GM12878 (cell line): ENCODE data around the gene DLX6. TPM values are rescaled to one million over a fixed set of nuclear protein-coding genes. Genes with fewer than 3 reads are reported as not detected.

ENCODE experiments used
- ATAC-seq: fragments of 200-7000 bp; cut with Tn5 transposase; 3 replicates; pipeline ENCODE4 v1.9.1; 2020; ENCODE audit warnings: mild to moderate bottlenecking, moderate library complexity
- BruUV-seq: library from RNA; stranded (reverse); fragments of 400-500 nt; replicated peaks from 2 replicates; lab custom pipeline; 2021; lab: Mats Ljungman, UMichigan
- CTCF ChIA-PET: fragments of 300-600 bp; sonication (Branson Sonifier 250); formaldehyde crosslinking; extraction: SDS; loops from one replicate; lab custom pipeline; 2021; ENCODE audit warnings: inconsistent platforms; lab: Yijun Ruan, JAX
- POLR2A ChIA-PET: fragments of 350-600 bp; formaldehyde crosslinking; extraction: SDS; loops from one replicate; lab custom pipeline; 2021; ENCODE audit warnings: inconsistent platforms; lab: Charles Lee
- RAD21 ChIA-PET: fragments of 300-600 bp; sonication (Branson Sonifier 250); formaldehyde crosslinking; loops from one replicate; lab custom pipeline; 2023; ENCODE audit warnings: antibody characterized with exemption; ENCODE audit not compliant: unreplicated experiment; lab: Charles Lee
- SMC1A ChIA-PET: fragments of 300-600 bp; sonication (Branson Sonifier 250); formaldehyde crosslinking; loops from one replicate; lab custom pipeline; 2023; ENCODE audit not compliant: unreplicated experiment, uncharacterized antibody; lab: Charles Lee
- DNase-seq: peaks from one replicate; pipeline ENCODE4 v3.0.0-alpha.2; 2011; ENCODE audit warnings: low read depth, low spot score
- FAIRE-seq: peaks from 3 replicates; lab custom pipeline; 2011; peaks lifted over from hg19 to GRCh38; lab: Jason Lieb, UNC
- H2AFZ ChIP-seq: 2 replicates; pipeline ENCODE4 v1.6.0; 2011; ENCODE audit warnings: low read depth, low read length, control low read depth; ENCODE audit not compliant: control insufficient read depth
- H3K27ac ChIP-seq: 2 replicates; pipeline ENCODE4 v1.5.1; 2011; ENCODE audit warnings: control low read depth; ENCODE audit not compliant: control insufficient read depth, insufficient read depth
- H3K27me3 ChIP-seq, 2 experiments: replicated peaks in 1 of 2; 2 replicates each; pipeline versions ENCODE4 v1.6.0 to v1.6.1; 2011; ENCODE audit warnings: low read length in 1 of 2; ENCODE audit not compliant: control insufficient read depth in 2 of 2, insufficient read depth in 2 of 2
- H3K36me3 ChIP-seq, 2 experiments: 2 replicates each; pipeline ENCODE4 v1.5.1; 2011; ENCODE audit warnings: low read length in 1 of 2; ENCODE audit not compliant: control insufficient read depth in 2 of 2, insufficient read depth in 2 of 2
- H3K4me1 ChIP-seq: 2 replicates; pipeline ENCODE4 v1.6.1; 2011; ENCODE audit warnings: mild to moderate bottlenecking, low read length, moderate library complexity, mixed read lengths; ENCODE audit not compliant: control insufficient read depth, insufficient read depth
- H3K4me2 ChIP-seq: 2 replicates; pipeline ENCODE4 v1.6.0; 2011; ENCODE audit warnings: control low read depth; ENCODE audit not compliant: control insufficient read depth, insufficient read depth
- H3K4me3 ChIP-seq: fragments of 200-600 bp; sonication (generic); 2 replicates; pipeline ENCODE4 v1.5.1; 2016
- H3K79me2 ChIP-seq: 2 replicates; pipeline ENCODE4 v1.6.0; 2011; ENCODE audit warnings: low read length; ENCODE audit not compliant: control insufficient read depth, insufficient read depth
- H3K9ac ChIP-seq: 2 replicates; pipeline ENCODE4 v1.8.0; 2011; ENCODE audit warnings: low read length, control low read depth, mixed read lengths; ENCODE audit not compliant: control insufficient read depth, insufficient read depth
- H3K9me3 ChIP-seq: replicated peaks from 3 replicates; pipeline ENCODE4 v1.5.1; 2011; ENCODE audit warnings: mild to moderate bottlenecking, low read length; ENCODE audit not compliant: control insufficient read depth, insufficient read depth
- H4K20me1 ChIP-seq: 2 replicates; pipeline ENCODE4 v1.6.0; 2011; ENCODE audit not compliant: control insufficient read depth, insufficient read depth
- CEBPZ ChIP-seq: fragments of 150-350 bp; IDR thresholded peaks from 2 replicates; pipeline ENCODE4 v1.6.1; 2016; ENCODE audit warnings: low read depth, low read length
- E2F4 ChIP-seq: IDR thresholded peaks from 2 replicates; pipeline ENCODE4 v1.6.1; 2012; ENCODE audit warnings: low read depth, low read length, improper control_type of control experiment
- FOXM1 ChIP-seq: IDR thresholded peaks from 2 replicates; pipeline ENCODE4 v1.6.1; 2012; ENCODE audit warnings: low read depth, mild to moderate bottlenecking, inconsistent platforms, low read length, moderate library complexity
- IKZF2 ChIP-seq, 2 experiments: fragments of 450-650 bp; IDR thresholded peaks; 2 replicates each; pipeline ENCODE4 v1.6.1; 2017; ENCODE audit warnings: mild to moderate bottlenecking in 2 of 2, moderate library complexity in 2 of 2
- JUNB ChIP-seq: IDR thresholded peaks from 2 replicates; pipeline ENCODE4 v1.6.1; 2016; ENCODE audit warnings: antibody characterized with exemption, mild to moderate bottlenecking
- MTA3 ChIP-seq: IDR thresholded peaks from 2 replicates; pipeline ENCODE4 v1.6.1; 2012; ENCODE audit warnings: low read length, inconsistent platforms, borderline replicate concordance
- NFIC ChIP-seq: IDR thresholded peaks from 2 replicates; pipeline ENCODE4 v1.6.1; 2012; ENCODE audit warnings: low read depth, mild to moderate bottlenecking, inconsistent platforms, low read length, moderate library complexity
- NFYB ChIP-seq: IDR thresholded peaks from 2 replicates; pipeline ENCODE4 v1.6.1; 2011; ENCODE audit warnings: low read depth, mild to moderate bottlenecking, low read length, improper control_type of control experiment, moderate library complexity; ENCODE audit not compliant: insufficient read depth
- NR2C1 ChIP-seq: fragments of 450-650 bp; IDR thresholded peaks from 2 replicates; pipeline ENCODE4 v1.6.1; 2017; ENCODE audit warnings: antibody characterized with exemption, mild to moderate bottlenecking, moderate library complexity
- RB1 ChIP-seq: fragments of 450-650 bp; formaldehyde crosslinking; IDR thresholded peaks from 2 replicates; pipeline ENCODE4 v1.6.1; 2017; ENCODE audit warnings: mild to moderate bottlenecking, borderline replicate concordance
- SPI1 ChIP-seq: IDR thresholded peaks from 2 replicates; pipeline ENCODE4 v1.6.1; 2011; ENCODE audit warnings: low read depth, mild to moderate bottlenecking, low read length, moderate library complexity, borderline replicate concordance; ENCODE audit not compliant: insufficient read depth
- STAT1 ChIP-seq: fragments of 450-650 bp; conservative IDR thresholded peaks from 2 replicates; pipeline ENCODE4 v1.6.1; 2014; ENCODE audit warnings: antibody characterized with exemption, mild to moderate bottlenecking
- ZNF592 ChIP-seq: fragments of 450-650 bp; IDR thresholded peaks from 2 replicates; pipeline ENCODE4 v1.6.1; 2017; ENCODE audit warnings: mild to moderate bottlenecking, moderate library complexity
- ZZZ3 ChIP-seq: IDR thresholded peaks from 2 replicates; pipeline ENCODE4 v1.6.1; 2011; ENCODE audit warnings: low read depth; ENCODE audit not compliant: control insufficient read depth, insufficient read length
- WGBS: methylation state at CpG from one replicate; pipeline ENCODE4 v1.1.6; 2016; ENCODE audit warnings: low lambda C conversion rate; ENCODE audit not compliant: insufficient replicate concordance, insufficient coverage; ENCODE audit errors: missing lambda C conversion rate; 5-methylcytosine and 5-hydroxymethylcytosine counted together
- in situ Hi-C: fragments of 300-500 bp; cut with MboI; formaldehyde crosslinking; loops from 9 replicates; pipeline ENCODE4 v1.14.3; 2018; ENCODE audit warnings: mixed read lengths
- intact Hi-C: fragments of 100-400 bp; cut with micrococcal nuclease; formaldehyde crosslinking; loops from one replicate; pipeline ENCODE4 v1.14.2; 2022; ENCODE audit not compliant: unreplicated experiment
- polyA plus RNA-seq, 11 experiments: library from polyadenylated mRNA; depleted of rRNA in 4 of 11; unstranded in 6 of 11; stranded (reverse) in 5 of 11; fragments of >200 nt; fragmentation: Nextera tagmentation in 4 of 11; fragmentation: Illumina TruSeq in 1 of 11; extraction: Ambion mirVana in 4 of 11; extraction: Trizol in 1 of 11; gene quantifications; 1 replicate in 1 of 11; 2 replicates in 10 of 11; pipeline versions ENCODE4 v1.2.1 to v1.2.3, GENCODE V29; 2011 to 2016; ENCODE audit warnings: inconsistent platforms in 2 of 11, missing spikeins in 2 of 11, low read depth in 1 of 11
- total RNA-seq, 4 experiments: library from RNA; depleted of rRNA in 3 of 4; stranded (reverse); fragments of >200 nt in 3 of 4; fragmentation: Illumina TruSeq in 1 of 4; extraction: Trizol in 1 of 4; gene quantifications; 2 replicates each; pipeline versions ENCODE4 v1.2.1 to v1.2.3, GENCODE V29; 2013 to 2021

Gene DLX6
- total and polyA plus RNA-seq, 10 of the 15 experiments (the other 5 are each of a cell fraction or from before 2014, with no cell fraction given) = not detected

- Histone ChIP-seq H3K4me3 (no peak overlapping the region), H3K9me3 (no peaks in the 10 kb centered on the region), H3K36me3 (no peaks in the 10 kb centered on the region), H3K27me3 (no peaks in the 10 kb centered on the region), H3K4me2 (no peak overlapping the region), H2AFZ (no peak overlapping the region), H3K9ac (no peak overlapping the region), H3K4me1 (no peaks in the 10 kb centered on the region), H4K20me1 (no peaks in the 10 kb centered on the region), H3K27ac (no peak overlapping the region), H3K79me2 (no peaks in the 10 kb centered on the region)
- ChIA-PET POLR2A (no interaction called here), SMC1A (no interaction called here), CTCF (no interaction called here), RAD21 (no interaction called here)
- WGBS = 35% methylated on average over 2 of the region's 2 CpGs
- FAIRE-seq (no peak), DNase-seq (no peak), ATAC-seq (no peak)
- in situ Hi-C loops (no loop called here), intact Hi-C loops (no loop called here)
- no TSS peak for BruUV-seq
- TF ChIP-seq E2F4 (no peak), ZZZ3 (no peak), NFIC (no peak), CEBPZ (no peak), FOXM1 (no peak), RB1 (no peak), SPI1 (no peak), MTA3 (no peak), IKZF2 (IDR thresholded peaks at IDR 0.05) (no peak), JUNB (no peak), STAT1 (no peak), ZNF592 (no peak), NFYB (no peak), NR2C1 (no peak)
These were observed 25.6 kb upstream of the DLX6 start for GRCh38 chr7:96979551-96980276.
